Stimulated activated naive CD8-positive, alpha-beta T cell treated with anti-CD3 and anti-CD28 coated beads, Interleukin-15, amount 100 ng/mL, for 72 hours (primary cell): ENCODE measurements around the gene RCSD1.

Experiments used
- ATAC-seq: fragments of 150-1000 bp; cut with Tn5 transposase; 2 replicates; pipeline ENCODE4 v1.10.0; 2021; ENCODE audit warnings: mild to moderate bottlenecking, moderate library complexity
- DNase-seq, 2 donors: peaks; one replicate each; pipeline ENCODE4 v3.0.0; 2021 to 2022
- H3K27ac Mint-ChIP-seq, 2 donors: one replicate each; pipeline ENCODE4 v1.8.0; 2022; ENCODE audit warnings: mild to moderate bottlenecking in 2 of 2, mixed read lengths in 2 of 2, moderate library complexity in 2 of 2
- H3K27me3 Mint-ChIP-seq: one replicate; pipeline ENCODE4 v1.8.0; 2022; ENCODE audit warnings: mixed read lengths
- H3K4me1 Mint-ChIP-seq: one replicate; pipeline ENCODE4 v1.8.0; 2022; ENCODE audit warnings: mild to moderate bottlenecking, mixed read lengths
- H3K4me3 Mint-ChIP-seq, 2 donors: one replicate each; pipeline ENCODE4 v1.8.0; 2022; ENCODE audit warnings: mild to moderate bottlenecking in 2 of 2, mixed read lengths in 2 of 2, moderate library complexity in 1 of 2
- H3K9me3 Mint-ChIP-seq, 2 donors: one replicate each; pipeline ENCODE4 v1.8.0; 2022; ENCODE audit warnings: mixed read lengths in 2 of 2

The RCSD1 gene

DNA sequence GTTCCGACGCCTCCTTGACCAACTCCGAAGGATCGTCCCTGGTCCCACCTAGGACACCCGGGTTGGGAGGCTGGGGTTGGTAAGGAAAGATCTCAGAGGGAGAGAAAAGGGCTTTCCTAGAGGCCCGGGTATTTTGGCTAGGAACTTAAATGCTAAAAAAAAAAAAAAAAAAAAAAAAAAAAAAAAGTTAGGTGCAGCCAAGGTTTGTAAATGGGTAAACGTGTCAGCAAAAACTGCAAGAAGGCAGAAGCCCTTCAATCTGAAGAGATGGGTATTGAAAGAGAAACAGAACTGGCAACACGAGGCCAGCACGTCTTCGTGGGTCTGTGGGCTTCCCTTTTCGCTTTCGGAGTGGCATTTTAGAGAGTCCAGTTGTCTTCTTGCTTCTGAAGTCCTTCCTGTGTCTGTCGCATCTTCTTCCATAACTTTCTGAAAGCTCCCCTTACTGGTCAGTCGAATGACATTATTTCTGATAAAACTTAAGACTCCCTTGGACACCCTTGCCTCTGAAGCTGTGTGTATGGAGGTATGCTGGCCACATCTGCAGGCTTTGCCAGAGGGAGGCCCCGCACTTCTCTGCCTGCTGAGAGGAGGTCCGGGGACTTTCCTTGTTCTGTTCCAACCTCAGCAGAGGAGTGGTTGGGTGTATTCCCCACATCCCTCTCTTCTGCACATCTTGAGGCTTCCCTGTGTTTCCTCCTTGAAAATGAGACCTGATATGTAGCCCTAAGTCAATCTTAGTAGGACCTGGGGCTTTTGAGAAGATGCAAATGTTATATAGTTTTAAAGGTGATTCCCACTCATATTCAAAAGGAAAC is 745 bp downstream of the RCSD1 start:
- Mint-ChIP-seq H3K4me3 (peak overlapping the region; percentile 89 to 90), H3K9me3 (peaks cover 4% of the 10 kb centered on the region in 2 donors), H3K27me3 (no peaks in the 10 kb centered on the region), H3K4me1 (peaks cover 76% of the 10 kb centered on the region), H3K27ac (peak overlapping the region; percentile 89 to 93)
- DNase-seq (peak; percentile 32 to 58), ATAC-seq (peak; percentile 14)

DNA sequence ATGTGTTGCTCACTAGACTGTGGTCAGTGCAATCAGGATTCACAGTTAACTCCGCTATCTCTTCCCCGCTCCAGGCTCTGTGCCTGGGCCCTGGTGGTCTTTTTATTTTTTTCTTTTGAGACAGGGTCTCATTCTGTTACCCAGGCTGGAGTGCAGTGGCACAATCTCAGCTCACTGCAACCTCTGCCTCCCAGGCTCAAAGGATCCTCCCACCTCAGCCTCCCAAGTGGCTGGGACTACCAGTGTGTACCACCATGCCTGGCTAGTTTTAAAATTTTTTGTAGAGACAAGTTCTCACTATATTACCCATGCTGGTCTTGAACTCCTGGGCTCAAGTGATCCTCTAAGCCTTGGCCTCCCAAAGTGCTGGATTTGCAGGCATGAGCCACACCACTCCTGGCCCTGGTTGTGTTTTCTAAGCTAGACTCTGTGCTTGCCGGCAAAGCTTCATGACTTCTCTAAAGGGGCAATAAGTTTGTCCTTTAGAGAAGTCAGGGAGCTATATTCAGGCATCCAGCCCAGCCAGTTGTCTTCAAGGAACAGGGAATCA is 1.4 kb downstream of the RCSD1 start:
- ATAC-seq (no peak), DNase-seq (peak in 1 of 2 donors; percentile 16)
- Mint-ChIP-seq H3K27ac (peak overlapping the region; percentile 93), H3K27me3 (no peaks in the 10 kb centered on the region), H3K4me1 (peaks cover 79% of the 10 kb centered on the region), H3K9me3 (no peaks in the 10 kb centered on the region), H3K4me3 (peak overlapping the region; percentile 89 to 90)

DNA sequence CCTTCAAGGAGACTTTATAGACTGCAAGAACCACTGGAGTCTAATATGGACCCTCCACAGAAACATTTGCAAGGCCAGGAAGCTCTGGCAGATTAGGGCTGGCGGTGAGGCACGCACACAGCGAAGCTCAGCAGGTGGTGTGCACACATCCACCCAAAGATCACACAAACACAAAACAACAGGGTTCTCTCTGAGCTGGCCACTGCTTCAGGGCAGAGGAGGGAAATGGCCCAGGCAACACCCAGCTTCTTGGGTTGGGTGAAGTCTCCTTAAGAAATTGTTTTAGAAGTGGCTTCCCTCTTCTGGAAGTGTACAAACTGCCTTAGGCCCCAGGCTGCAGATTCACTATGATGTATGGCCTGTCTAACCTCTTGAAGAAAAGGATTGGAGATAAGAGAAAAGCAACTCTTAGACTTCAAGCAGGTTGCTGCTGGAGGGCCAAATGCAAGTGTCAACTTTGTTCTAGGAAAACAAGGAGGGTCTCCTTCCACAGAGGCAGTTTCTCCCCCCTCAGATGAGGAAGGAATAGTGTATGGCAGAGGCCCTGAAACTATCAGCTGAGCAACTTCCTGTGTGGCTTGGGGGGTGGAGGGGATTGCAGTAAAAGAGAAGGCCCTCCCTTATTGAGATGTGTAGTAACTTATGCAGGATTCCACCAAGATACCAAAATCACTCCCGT is 2.0 kb downstream of the RCSD1 start:
- no peaks in the 10 kb centered on the region for H3K9me3 Mint-ChIP-seq
- DNase-seq = peak; percentile 17 to 37
- H3K27ac Mint-ChIP-seq = peak overlapping the region; percentile 80 to 93
- ATAC-seq = no peak
- peaks cover 85% of the 10 kb centered on the region for H3K4me1 Mint-ChIP-seq
- peak overlapping the region; percentile 89 to 90 for H3K4me3 Mint-ChIP-seq
- no peaks in the 10 kb centered on the region for H3K27me3 Mint-ChIP-seq

DNA sequence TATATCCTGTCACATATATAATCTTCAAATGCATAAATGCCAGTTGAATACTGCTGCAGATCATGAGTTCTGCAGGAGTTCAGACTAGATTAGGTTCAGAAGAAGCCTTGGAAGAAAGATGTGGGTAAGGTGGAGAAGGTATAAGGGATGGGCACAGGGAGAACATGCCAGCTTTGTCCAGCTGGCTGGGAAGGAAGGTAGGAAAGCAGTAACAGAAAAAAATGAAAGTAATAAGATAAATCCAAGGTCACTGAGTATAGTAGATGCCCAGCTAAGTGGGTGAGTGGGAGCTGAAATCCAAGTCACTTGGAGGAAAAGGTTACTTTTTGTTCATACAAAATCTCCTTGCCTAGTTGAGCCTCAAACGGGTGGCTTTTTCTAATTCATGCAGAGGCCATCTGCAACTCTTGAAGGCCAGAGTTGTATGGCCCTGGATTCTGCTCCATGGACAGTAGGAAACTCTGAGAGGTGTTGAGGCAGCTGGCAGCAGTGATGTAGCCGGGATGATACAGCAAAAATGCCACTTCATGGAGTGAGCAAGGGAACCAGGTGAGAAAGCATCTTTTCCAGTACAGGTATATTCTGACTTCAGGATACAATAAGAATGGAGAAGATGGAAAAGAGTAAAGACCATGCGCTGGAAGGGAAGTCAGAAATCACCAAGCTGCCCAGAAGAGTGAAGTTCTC is 3.4 kb downstream of the RCSD1 start:
- DNase-seq (no peak), ATAC-seq (no peak)
- Mint-ChIP-seq H3K27me3 (no peaks in the 10 kb centered on the region), H3K4me1 (peaks cover 86% of the 10 kb centered on the region), H3K9me3 (no peaks in the 10 kb centered on the region), H3K27ac (peak overlapping the region; percentile 5 to 79), H3K4me3 (peak overlapping the region; percentile 89 to 90)

DNA sequence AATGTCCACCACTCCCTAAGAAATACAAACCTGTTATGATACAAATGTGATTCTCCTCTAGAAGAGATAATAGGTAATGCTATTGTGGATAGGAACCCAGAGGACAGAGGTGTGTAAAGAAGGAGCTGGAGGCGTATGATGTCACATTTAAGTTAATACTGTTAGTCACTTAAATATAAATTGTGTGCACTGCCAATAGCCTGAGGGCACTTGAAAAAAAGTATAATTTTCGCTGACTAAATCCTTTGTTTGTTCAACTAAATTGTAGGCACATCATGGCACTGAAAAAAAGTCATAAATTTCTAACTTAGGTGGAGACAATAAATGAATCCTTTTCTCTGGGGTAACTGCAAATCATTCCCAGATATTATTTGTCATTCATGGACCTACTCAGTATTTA is 4.4 kb downstream of the RCSD1 start:
- no peaks in the 10 kb centered on the region for H3K9me3 Mint-ChIP-seq
- peaks cover 86% of the 10 kb centered on the region for H3K4me1 Mint-ChIP-seq
- H3K27ac Mint-ChIP-seq = peak overlapping the region in 1 of 2 donors; percentile 48
- peak overlapping the region; percentile 16 to 90 for H3K4me3 Mint-ChIP-seq
- ATAC-seq (no peak), DNase-seq (no peak)
- no peaks in the 10 kb centered on the region for H3K27me3 Mint-ChIP-seq

DNA sequence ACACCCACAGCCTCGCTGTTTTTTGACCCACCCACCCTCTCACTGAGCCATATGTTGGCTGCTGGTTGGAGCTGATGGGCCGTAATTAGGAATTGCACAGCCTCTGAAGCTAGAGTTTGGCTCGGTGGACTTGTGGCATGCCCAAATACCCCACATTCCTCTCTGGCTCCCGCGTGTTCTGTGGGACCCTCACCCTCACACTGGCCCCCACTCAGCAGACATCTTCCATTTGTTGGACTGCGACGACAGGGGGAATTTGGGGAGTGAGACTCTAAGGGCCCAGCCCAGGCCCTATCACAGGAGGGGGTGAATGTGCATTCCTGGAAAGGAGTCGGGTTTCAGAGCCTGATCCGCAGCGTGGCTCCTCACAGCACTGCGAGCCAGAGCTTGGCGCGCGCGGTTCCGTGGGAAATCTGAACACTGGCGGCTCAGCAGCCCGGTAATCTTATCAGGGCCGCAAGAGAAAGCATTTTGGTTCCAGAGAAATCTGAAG is 5.2 kb downstream of the RCSD1 start:
- DNase-seq (no peak), ATAC-seq (no peak)
- peak overlapping the region in 1 of 2 donors; percentile 11 for H3K4me3 Mint-ChIP-seq

DNA sequence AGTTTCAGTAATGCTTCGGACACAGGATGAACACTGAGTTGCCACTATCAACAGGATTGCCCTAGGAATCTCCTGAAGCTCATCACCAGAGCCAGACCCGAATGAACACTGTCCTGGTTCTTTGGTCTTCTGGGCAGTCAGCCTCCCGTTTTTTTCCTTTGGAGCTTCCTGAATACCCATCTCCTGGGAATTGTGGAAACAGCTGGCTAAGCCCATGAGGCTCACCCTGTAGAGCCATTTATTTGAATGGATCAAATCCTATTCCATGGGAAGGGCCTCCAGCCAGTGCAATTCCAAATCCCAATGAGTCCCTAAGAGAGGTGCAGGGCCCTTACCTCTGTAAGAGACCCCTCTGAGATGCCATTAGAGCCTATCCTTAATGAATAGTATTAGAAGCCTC is 5.9 kb downstream of the RCSD1 start:
- ATAC-seq (no peak), DNase-seq (no peak)
- no peaks in the 10 kb centered on the region for H3K9me3 Mint-ChIP-seq
- H3K4me3 Mint-ChIP-seq = no peak overlapping the region
- H3K27me3 Mint-ChIP-seq = no peaks in the 10 kb centered on the region
- H3K27ac Mint-ChIP-seq = peak overlapping the region; percentile 75 to 88
- H3K4me1 Mint-ChIP-seq = peaks cover 97% of the 10 kb centered on the region

More for the DNA sequence above, 5.2 kb downstream of the RCSD1 start:
- H3K27me3 Mint-ChIP-seq = no peaks in the 10 kb centered on the region
- peaks cover 89% of the 10 kb centered on the region for H3K4me1 Mint-ChIP-seq
- no peaks in the 10 kb centered on the region for H3K9me3 Mint-ChIP-seq
- no peak overlapping the region for H3K27ac Mint-ChIP-seq

DNA sequence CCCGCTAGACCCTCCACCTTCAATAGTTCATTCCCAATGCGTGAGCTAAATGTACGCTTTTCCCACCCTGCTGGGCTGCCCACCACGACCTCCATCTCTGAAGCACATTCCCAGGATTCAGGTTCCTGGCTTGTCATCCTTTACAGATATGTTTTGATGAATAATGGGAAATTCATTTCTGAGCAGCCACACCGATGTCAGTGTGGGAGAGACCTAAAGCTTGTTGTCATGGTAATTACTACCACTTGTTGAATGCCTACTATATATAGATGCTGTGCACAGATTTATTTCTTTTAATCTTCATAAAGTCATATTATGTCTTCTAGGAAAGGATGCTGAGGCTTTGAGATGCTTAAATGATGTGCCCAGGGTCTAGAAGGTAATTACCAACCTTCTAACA is 8.0 kb downstream of the RCSD1 start:
- Mint-ChIP-seq H3K27me3 (no peaks in the 10 kb centered on the region), H3K27ac (peak overlapping the region in 1 of 2 donors; percentile 73), H3K4me1 (peaks cover 100% of the 10 kb centered on the region), H3K4me3 (peak overlapping the region; percentile 50 to 81), H3K9me3 (no peaks in the 10 kb centered on the region)
- ATAC-seq = no peak
- DNase-seq = no peak

DNA sequence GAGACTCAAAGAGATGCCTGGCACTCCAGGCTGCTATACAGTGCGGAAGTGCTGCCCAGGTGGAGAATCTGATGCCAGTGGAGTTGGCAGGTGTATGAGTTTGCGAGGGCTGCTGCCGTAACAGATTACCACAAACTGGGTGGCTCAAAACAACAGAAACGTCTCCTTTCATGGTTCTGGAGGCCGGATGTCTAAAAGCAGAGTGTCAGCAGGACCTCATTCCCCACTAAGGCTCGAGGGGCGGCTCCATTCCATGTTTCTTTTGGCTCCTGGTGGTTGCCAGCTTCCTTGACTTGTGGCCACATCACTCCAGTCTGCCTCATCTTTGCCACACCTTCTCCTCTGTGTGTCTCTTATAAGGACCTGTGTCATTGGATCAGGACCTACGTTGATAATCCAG is 10.0 kb downstream of the RCSD1 start:
- DNase-seq (no peak), ATAC-seq (no peak)
- Mint-ChIP-seq H3K27ac (peak overlapping the region in 1 of 2 donors; percentile 24), H3K4me3 (peak overlapping the region in 1 of 2 donors; percentile 50), H3K27me3 (no peaks in the 10 kb centered on the region), H3K9me3 (no peaks in the 10 kb centered on the region), H3K4me1 (peaks cover 100% of the 10 kb centered on the region)

DNA sequence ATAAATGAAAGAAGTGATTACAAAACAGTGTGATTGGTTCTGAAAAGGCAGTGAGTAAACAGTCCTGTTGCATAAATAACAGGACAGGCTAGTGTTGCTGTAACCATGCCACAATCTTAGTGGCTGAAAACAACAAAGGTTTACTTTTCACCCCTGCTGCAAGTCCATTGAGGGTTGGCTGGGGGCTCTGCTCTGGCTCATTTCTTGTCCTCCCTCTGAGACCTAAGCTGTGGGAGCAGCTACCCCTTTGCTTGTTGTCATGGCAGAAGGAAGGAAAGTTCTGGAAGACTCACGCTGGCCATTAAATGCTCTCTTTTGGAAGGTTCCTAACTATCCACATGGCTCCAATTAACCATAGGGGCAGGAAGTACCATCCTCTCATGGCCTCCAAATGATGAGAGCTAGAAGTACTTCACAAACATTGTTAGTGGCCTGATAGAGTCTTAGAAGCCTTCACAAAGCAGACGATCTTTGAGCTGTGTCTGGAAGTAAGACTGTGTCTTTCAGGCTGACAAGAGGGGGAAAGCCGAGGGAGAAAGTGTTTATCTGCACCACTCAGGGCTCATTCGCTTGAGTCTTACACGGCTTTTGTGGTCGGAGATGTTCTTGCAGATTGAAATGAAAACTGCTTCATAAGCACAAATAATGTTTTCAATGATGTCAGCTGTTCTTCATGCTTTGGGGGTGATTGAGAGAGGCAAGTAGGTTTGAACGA is 11.9 kb downstream of the RCSD1 start:
- ATAC-seq (peak; percentile 43), DNase-seq (no peak)
- Mint-ChIP-seq H3K4me1 (peaks cover 94% of the 10 kb centered on the region), H3K4me3 (peak overlapping the region; percentile 18 to 34), H3K27me3 (no peaks in the 10 kb centered on the region), H3K9me3 (no peaks in the 10 kb centered on the region), H3K27ac (peak overlapping the region; percentile 4 to 34)

DNA sequence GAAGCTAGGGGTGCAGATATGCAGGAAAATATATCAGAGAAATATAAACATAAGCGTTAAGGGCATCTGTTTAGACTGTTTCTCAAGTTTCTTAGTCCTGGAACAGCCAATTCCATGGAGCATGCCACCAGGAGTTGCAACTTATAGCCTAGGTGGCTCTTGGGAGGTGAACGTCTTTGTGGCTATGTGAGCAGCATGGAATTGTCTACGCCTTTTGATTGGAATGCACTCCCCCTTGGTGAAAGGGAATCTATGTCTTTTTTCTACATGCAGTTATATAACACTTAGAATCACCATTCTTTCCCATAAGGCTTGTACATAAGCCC is 12.4 kb downstream of the RCSD1 start:
- ATAC-seq = no peak
- H3K4me3 Mint-ChIP-seq = peak overlapping the region in 1 of 2 donors; percentile 34

DNA sequence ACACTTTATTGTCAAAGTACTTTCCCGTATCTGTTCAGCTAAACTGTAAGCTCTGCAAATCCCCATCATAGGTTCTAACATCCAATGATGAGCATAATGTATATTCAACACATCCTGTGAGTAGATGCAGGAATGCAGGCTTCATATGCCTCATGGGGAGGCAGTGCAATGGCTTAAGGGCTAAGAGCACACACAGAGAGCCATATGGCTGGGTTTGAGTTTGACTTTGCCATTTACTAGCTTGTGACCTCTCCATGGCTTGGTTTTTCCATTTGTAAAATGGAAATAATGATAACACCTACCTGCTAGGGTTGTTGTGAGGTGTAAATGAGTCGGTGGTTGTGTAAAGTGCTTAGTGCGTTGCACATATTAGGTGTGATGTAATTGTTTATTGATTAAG is 13.4 kb downstream of the RCSD1 start:
- peak overlapping the region in 1 of 2 donors; percentile 59 for H3K27ac Mint-ChIP-seq
- ATAC-seq (peak; percentile 35), DNase-seq (no peak)
- H3K27me3 Mint-ChIP-seq = no peaks in the 10 kb centered on the region
- peaks cover 85% of the 10 kb centered on the region for H3K4me1 Mint-ChIP-seq
- H3K9me3 Mint-ChIP-seq = no peaks in the 10 kb centered on the region
- H3K4me3 Mint-ChIP-seq = peak overlapping the region in 1 of 2 donors; percentile 14

More for the DNA sequence above, 12.4 kb downstream of the RCSD1 start:
- H3K4me1 Mint-ChIP-seq = peaks cover 89% of the 10 kb centered on the region
- H3K27ac Mint-ChIP-seq = peak overlapping the region; percentile 34 to 77
- no peaks in the 10 kb centered on the region for H3K9me3 Mint-ChIP-seq
- H3K27me3 Mint-ChIP-seq = no peaks in the 10 kb centered on the region
- no peak for DNase-seq

DNA sequence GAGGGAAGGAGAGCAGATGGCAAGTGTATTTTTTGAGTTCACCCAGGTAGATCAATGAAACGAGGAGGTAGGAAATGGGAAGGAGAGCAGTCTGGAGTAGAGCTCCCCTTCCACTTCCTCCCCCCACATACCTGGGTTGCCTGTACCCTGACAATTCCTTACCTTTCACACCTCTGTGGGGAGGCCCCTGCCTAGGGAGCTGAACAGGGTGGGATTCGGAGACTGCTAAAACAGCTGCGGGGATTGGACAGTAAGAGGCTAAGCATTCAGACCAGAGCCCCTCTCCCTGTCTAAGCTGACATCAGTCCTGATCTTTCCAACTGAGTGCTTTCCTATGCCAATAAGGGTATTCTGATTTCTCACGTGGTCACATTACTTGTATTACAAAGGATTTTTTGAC is 14.5 kb downstream of the RCSD1 start:
- Mint-ChIP-seq H3K4me1 (peaks cover 85% of the 10 kb centered on the region), H3K9me3 (no peaks in the 10 kb centered on the region), H3K27me3 (no peaks in the 10 kb centered on the region), H3K4me3 (no peak overlapping the region), H3K27ac (no peak overlapping the region)
- DNase-seq = no peak
- ATAC-seq = no peak

DNA sequence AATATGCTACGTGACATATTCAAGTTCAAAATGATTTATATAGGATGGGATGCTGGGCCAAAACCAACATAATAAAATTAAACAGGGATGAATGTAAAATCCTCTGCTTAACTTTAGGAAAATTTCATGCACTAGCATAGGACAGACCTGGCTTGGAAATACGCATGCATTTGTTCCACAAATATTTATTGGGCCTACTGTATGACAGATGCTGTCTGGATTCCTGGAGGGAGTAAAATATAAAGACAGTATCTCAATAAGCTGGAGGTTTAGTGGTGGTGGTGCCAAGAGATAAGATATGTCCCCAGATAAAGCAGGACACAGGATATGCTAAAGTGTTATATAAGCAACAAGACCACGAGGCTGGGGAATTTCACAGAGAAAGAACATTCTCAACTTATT is 15.1 kb downstream of the RCSD1 start:
- DNase-seq (no peak), ATAC-seq (no peak)
- Mint-ChIP-seq H3K4me3 (no peak overlapping the region), H3K27ac (peak overlapping the region in 1 of 2 donors; percentile 71), H3K27me3 (no peaks in the 10 kb centered on the region), H3K9me3 (no peaks in the 10 kb centered on the region), H3K4me1 (peaks cover 85% of the 10 kb centered on the region)
